HG03103 (cell line): ENCODE data around the gene CCDC138.

Experiments used
- ATAC-seq: cut with Tn5 transposase; IDR thresholded peaks from one replicate; pipeline ENCODE4 v1.9.1; 2021; ENCODE audit warnings: low read depth; ENCODE audit not compliant: unreplicated experiment

CCDC138 gene

GRCh38 chr2:108825254-108825653, 38.7 kb downstream of the CCDC138 start:
- no peak for ATAC-seq

GRCh38 chr2:108825736-108826135, 39.2 kb downstream of the CCDC138 start:
- ATAC-seq, result no peak

GRCh38 chr2:108829578-108830310, 43.2 kb downstream of the CCDC138 start:
- ATAC-seq, result no peak

- no peak for ATAC-seq
Observed at GRCh38 chr2:108833219-108833618, 46.6 kb downstream of the CCDC138 start.

GRCh38 chr2:108834620-108835019, 48.0 kb downstream of the CCDC138 start:
- no peak for ATAC-seq

GRCh38 chr2:108835040-108835439, 48.5 kb downstream of the CCDC138 start:
- no peak for ATAC-seq

- ATAC-seq, result no peak
Observed at GRCh38 chr2:108837198-108837597, 50.6 kb downstream of the CCDC138 start.

GRCh38 chr2:108841506-108841905, 54.9 kb downstream of the CCDC138 start:
- no peak for ATAC-seq

GRCh38 chr2:108845923-108846322, 59.4 kb downstream of the CCDC138 start:
- no peak for ATAC-seq

GRCh38 chr2:108847000-108847399, 60.4 kb downstream of the CCDC138 start:
- no peak for ATAC-seq

- no peak for ATAC-seq
Observed at GRCh38 chr2:108852375-108852774, 65.8 kb downstream of the CCDC138 start.

- ATAC-seq, result no peak
Observed at GRCh38 chr2:108853421-108853820, 66.8 kb downstream of the CCDC138 start.

GRCh38 chr2:108854484-108854883, 67.9 kb downstream of the CCDC138 start:
- ATAC-seq, result no peak

GRCh38 chr2:108855194-108855593, 68.6 kb downstream of the CCDC138 start:
- no peak for ATAC-seq

GRCh38 chr2:108858894-108859293, 72.3 kb downstream of the CCDC138 start:
- ATAC-seq, result no peak

- no peak for ATAC-seq
Observed at GRCh38 chr2:108866041-108866440, 79.5 kb downstream of the CCDC138 start.

GRCh38 chr2:108868911-108869310, 82.3 kb downstream of the CCDC138 start:
- ATAC-seq, result no peak

- no peak for ATAC-seq
Observed at GRCh38 chr2:108869542-108869941, 83.0 kb downstream of the CCDC138 start.

- ATAC-seq, result no peak
Observed at GRCh38 chr2:108870069-108870644, 83.6 kb downstream of the CCDC138 start.

- ATAC-seq, result no peak
Observed at GRCh38 chr2:108877506-108877905, 90.9 kb downstream of the CCDC138 start.

GRCh38 chr2:108878276-108878675, 91.7 kb downstream of the CCDC138 start:
- ATAC-seq, result no peak

- ATAC-seq, result no peak
Observed at GRCh38 chr2:108884619-108885018, 98.0 kb downstream of the CCDC138 start.
